Suprapubic skin (tissue), 4 donors: Measurements from ENCODE around the gene UBE2O.

Experiments used
- POLR2A ChIP-seq, 2 donors: fragments of 450-650 bp; IDR thresholded peaks; one replicate each; pipeline ENCODE4 v1.6.1; 2017; ENCODE audit warnings: antibody characterized with exemption in 2 of 2, mild to moderate bottlenecking in 2 of 2, moderate library complexity in 2 of 2
- POLR2AphosphoS5 ChIP-seq, 3 donors: sonication (generic); formaldehyde crosslinking; IDR thresholded peaks; one replicate each; pipeline ENCODE4 v1.6.1; 2017; ENCODE audit warnings: antibody characterized with exemption in 3 of 3
- TF ChIP-seq, protein P1 (sequence below), 2 donors: fragments of 200-600 bp in 1 of 2; fragments of 450-650 bp in 1 of 2; sonication (generic) in 1 of 2; IDR thresholded peaks; one replicate each; pipeline ENCODE4 v1.5.1; 2016 to 2019; ENCODE audit warnings: antibody characterized with exemption in 2 of 2, mild to moderate bottlenecking in 1 of 2, moderate library complexity in 1 of 2

DNA sequence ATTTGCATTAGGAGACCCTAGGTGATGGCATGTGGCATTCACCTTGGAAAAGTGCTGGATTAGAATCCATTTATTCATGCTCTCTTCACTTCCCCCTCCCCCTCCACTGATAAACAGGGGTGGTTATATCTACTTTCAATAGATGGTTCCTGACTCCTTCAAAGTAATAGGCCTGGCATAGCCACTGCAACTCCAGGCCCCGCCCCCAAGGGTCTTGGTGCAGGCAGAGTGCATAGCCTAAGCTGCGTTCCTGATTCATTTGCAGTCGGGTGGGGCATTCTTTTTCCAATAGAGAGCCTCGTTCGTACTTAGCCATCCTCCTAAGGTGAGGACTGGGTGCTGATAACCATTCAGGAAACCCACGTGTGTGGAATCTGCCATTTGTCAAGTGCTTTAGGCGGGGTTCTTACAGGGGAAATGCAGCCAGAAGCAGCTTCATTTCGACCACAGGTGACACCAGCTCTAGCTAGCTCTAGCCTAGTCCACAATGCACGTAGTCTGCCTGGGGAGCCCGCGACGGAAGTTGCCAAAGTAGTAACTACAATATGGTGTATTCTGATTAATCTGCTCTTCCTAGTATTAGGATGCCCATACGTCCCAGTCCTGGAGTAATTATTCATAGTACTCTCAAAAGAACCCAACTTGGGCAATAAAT is 11.1 kb downstream of the UBE2O start:
- TF ChIP-seq POLR2A (IDR thresholded peaks at IDR 0.05) (no peak), POLR2AphosphoS5 (IDR thresholded peaks at IDR 0.05) (no peak)
- TF ChIP-seq, protein P1, sequence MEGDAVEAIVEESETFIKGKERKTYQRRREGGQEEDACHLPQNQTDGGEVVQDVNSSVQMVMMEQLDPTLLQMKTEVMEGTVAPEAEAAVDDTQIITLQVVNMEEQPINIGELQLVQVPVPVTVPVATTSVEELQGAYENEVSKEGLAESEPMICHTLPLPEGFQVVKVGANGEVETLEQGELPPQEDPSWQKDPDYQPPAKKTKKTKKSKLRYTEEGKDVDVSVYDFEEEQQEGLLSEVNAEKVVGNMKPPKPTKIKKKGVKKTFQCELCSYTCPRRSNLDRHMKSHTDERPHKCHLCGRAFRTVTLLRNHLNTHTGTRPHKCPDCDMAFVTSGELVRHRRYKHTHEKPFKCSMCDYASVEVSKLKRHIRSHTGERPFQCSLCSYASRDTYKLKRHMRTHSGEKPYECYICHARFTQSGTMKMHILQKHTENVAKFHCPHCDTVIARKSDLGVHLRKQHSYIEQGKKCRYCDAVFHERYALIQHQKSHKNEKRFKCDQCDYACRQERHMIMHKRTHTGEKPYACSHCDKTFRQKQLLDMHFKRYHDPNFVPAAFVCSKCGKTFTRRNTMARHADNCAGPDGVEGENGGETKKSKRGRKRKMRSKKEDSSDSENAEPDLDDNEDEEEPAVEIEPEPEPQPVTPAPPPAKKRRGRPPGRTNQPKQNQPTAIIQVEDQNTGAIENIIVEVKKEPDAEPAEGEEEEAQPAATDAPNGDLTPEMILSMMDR (IDR thresholded peaks at IDR 0.05) = no peak
